Esophagus muscularis mucosa (tissue), 4 donors: ENCODE results near the gene RPRD2. TPM values are rescaled to one million over a fixed set of nuclear protein-coding genes. Genes with fewer than 3 reads are reported as not detected.

Experiments
- DNase-seq: peaks from one replicate; pipeline ENCODE4 v3.0.0-alpha.2; 2017; ENCODE audit errors: extremely low spot score
- H3K27ac ChIP-seq, 4 donors: fragments of 200-600 bp; sonication (generic); replicated peaks in 1 of 4; 1 replicate in 3 of 4; 2 replicates in 1 of 4; pipeline ENCODE4 v1.5.1; 2016 to 2019; ENCODE audit warnings: mild to moderate bottlenecking in 1 of 4
- H3K27me3 ChIP-seq, 4 donors: fragments of 200-600 bp; sonication (generic); one replicate each; pipeline versions ENCODE4 v1.5.1 to v1.6.0; 2016 to 2019
- H3K36me3 ChIP-seq, 4 donors: fragments of 200-600 bp; sonication (generic); one replicate each; pipeline ENCODE4 v1.5.1; 2016 to 2019
- H3K4me1 ChIP-seq, 4 donors: fragments of 200-600 bp; sonication (generic); one replicate each; pipeline ENCODE4 v1.5.1; 2016 to 2019
- H3K4me3 ChIP-seq, 4 donors: fragments of 200-600 bp; sonication (generic); 1 replicate in 2 of 4; 2 replicates in 2 of 4; pipeline ENCODE4 v1.5.1; 2016 to 2019; ENCODE audit warnings: mild to moderate bottlenecking in 4 of 4, moderate library complexity in 1 of 4
- H3K9me3 ChIP-seq, 4 donors: fragments of 200-600 bp; sonication (generic); 1 replicate in 3 of 4; 2 replicates in 1 of 4; pipeline ENCODE4 v1.5.1; 2016 to 2019
- EP300 ChIP-seq: sonication (generic); formaldehyde crosslinking; IDR thresholded peaks from one replicate; pipeline ENCODE4 v1.6.1; 2017; ENCODE audit warnings: antibody characterized with exemption
- POLR2A ChIP-seq: fragments of 450-650 bp; IDR thresholded peaks from one replicate; pipeline ENCODE4 v1.6.1; 2017; ENCODE audit warnings: antibody characterized with exemption, moderate library complexity, mild to moderate bottlenecking, low read depth
- POLR2AphosphoS5 ChIP-seq, 2 donors: sonication (generic); formaldehyde crosslinking; IDR thresholded peaks; one replicate each; pipeline ENCODE4 v1.6.1; 2017; ENCODE audit warnings: antibody characterized with exemption in 2 of 2
- WGBS: methylation state at CpG from one replicate; pipeline ENCODE4 v1.1.5; 2018; 5-methylcytosine and 5-hydroxymethylcytosine counted together
- intact Hi-C: fragments of 100-400 bp; cut with DNase I; formaldehyde crosslinking; loops from one replicate; pipeline ENCODE4 v1.15.1; 2023
- total RNA-seq, 4 donors: library from RNA; depleted of rRNA; stranded (reverse); fragments of >200 nt; gene quantifications; one replicate each; pipeline versions ENCODE4 v1.1.0 to v1.2.1, GENCODE V29; 2016
- TF ChIP-seq, protein P1 (sequence below), 3 experiments: fragments of 200-600 bp in 2 of 3; fragments of 450-650 bp in 1 of 3; sonication (generic) in 2 of 3; IDR thresholded peaks; one replicate each; pipeline ENCODE4 v1.5.1; 2017 to 2019; ENCODE audit warnings: antibody characterized with exemption in 3 of 3, mild to moderate bottlenecking in 2 of 3, moderate library complexity in 1 of 3

The RPRD2 gene
- total RNA-seq, 4 donors from 2014 or later = 20.0 to 27.9 (median 24.8) TPM

DNA sequence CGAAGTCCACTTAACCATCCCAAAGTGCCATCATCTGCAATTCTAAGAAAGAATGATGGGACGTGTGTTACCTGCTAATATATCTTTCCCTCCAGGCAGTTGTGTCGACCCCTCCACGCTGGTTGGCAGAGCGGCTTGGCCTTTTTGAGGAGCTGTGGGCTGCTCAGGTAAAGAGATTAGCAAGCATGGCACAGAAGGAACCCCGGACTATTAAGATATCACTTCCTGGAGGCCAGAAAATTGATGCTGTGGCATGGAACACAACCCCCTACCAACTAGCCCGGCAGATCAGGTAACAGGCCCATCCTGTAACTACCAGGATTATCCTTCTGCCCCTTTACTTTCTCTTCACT lies 123.8 kb downstream of the RPRD2 start:
- Histone ChIP-seq H3K27ac (peak overlapping the region; percentile 72 to 78 (median 76)), H3K4me3 (peak overlapping the region; percentile 64 to 93 (median 72)), H3K36me3 (peaks cover 8 to 41% (median 32%) of the 10 kb centered on the region in 4 donors), H3K27me3 (no peaks in the 10 kb centered on the region), H3K4me1 (peaks cover 9 to 18% (median 12%) of the 10 kb centered on the region in 4 donors), H3K9me3 (no peaks in the 10 kb centered on the region)
- under 1% methylated on average over 7 of the region's 7 CpGs for WGBS
- TF ChIP-seq POLR2A = no peak
- TF ChIP-seq POLR2AphosphoS5 (IDR thresholded peaks at IDR 0.05) = no peak
- no peak for TF ChIP-seq EP300
- TF ChIP-seq, protein P1, sequence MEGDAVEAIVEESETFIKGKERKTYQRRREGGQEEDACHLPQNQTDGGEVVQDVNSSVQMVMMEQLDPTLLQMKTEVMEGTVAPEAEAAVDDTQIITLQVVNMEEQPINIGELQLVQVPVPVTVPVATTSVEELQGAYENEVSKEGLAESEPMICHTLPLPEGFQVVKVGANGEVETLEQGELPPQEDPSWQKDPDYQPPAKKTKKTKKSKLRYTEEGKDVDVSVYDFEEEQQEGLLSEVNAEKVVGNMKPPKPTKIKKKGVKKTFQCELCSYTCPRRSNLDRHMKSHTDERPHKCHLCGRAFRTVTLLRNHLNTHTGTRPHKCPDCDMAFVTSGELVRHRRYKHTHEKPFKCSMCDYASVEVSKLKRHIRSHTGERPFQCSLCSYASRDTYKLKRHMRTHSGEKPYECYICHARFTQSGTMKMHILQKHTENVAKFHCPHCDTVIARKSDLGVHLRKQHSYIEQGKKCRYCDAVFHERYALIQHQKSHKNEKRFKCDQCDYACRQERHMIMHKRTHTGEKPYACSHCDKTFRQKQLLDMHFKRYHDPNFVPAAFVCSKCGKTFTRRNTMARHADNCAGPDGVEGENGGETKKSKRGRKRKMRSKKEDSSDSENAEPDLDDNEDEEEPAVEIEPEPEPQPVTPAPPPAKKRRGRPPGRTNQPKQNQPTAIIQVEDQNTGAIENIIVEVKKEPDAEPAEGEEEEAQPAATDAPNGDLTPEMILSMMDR (IDR thresholded peaks at IDR 0.05) = no peak
- intact Hi-C loops = no loop called here
- no peak for DNase-seq

DNA sequence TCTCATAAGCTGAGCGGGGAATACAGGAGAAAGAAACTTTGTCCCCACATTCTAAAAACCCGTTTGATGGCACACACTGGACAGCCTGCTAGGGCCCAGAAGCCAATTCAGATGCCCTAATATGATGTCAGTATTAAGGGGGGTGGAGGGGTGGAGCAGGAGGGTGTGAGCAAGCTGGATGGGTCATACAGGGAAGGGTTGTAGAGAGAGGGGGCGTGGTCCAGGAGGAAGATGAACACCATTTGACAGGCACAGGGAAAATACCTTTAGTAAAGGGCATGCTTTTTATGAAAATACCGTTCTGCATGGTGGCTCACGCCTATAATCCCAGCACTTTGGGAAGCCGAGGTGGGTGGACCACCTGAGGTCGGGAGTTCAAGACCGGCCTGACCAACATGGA lies 129.2 kb downstream of the RPRD2 start:
- no peak for DNase-seq
- peaks cover 24 to 90% (median 78%) of the 10 kb centered on the region in 4 donors for H3K36me3 ChIP-seq
- 96% methylated on average over 8 of the region's 8 CpGs for WGBS
- peaks cover 3 to 6% (median 5%) of the 10 kb centered on the region in 4 donors for H3K4me1 ChIP-seq
- intact Hi-C loops = no loop called here
- no peaks in the 10 kb centered on the region for H3K27me3 ChIP-seq
- H3K4me3 ChIP-seq = no peak overlapping the region
- no peaks in the 10 kb centered on the region for H3K9me3 ChIP-seq
- no peak for TF ChIP-seq POLR2A
- TF ChIP-seq POLR2AphosphoS5 (IDR thresholded peaks at IDR 0.05) = no peak
- TF ChIP-seq, protein P1 (IDR thresholded peaks at IDR 0.05) = no peak
- no peak for TF ChIP-seq EP300
- no peak overlapping the region for H3K27ac ChIP-seq

DNA sequence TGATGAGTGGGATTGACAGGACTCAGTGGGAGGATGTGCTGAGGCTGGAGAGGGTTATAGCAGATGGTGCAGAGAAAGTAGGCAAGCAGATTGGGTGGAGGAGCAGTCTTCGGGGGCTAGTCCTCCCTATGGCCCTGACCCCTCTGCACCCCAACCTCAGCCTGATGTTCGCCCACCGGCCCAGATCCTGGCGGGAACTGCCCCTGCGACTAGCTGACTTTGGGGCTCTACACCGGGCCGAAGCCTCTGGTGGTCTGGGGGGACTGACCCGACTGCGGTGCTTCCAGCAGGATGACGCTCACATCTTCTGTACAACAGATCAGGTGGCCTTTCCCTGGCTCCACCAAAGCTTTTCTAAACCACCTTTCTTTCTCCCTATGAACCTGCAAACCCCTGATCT lies 134.4 kb downstream of the RPRD2 start:
- 97% methylated on average over 10 of the region's 10 CpGs for WGBS
- TF ChIP-seq EP300 (no peak), POLR2A (no peak), POLR2AphosphoS5 (IDR thresholded peaks at IDR 0.05) (no peak)
- TF ChIP-seq, protein P1 (IDR thresholded peaks at IDR 0.05) = no peak
- Histone ChIP-seq H3K4me1 (no peaks in the 10 kb centered on the region), H3K27ac (no peak overlapping the region), H3K4me3 (no peak overlapping the region), H3K9me3 (no peaks in the 10 kb centered on the region), H3K27me3 (no peaks in the 10 kb centered on the region), H3K36me3 (peaks cover 24 to 97% (median 73%) of the 10 kb centered on the region in 4 donors)
- intact Hi-C loops = no loop called here
- DNase-seq = no peak

DNA sequence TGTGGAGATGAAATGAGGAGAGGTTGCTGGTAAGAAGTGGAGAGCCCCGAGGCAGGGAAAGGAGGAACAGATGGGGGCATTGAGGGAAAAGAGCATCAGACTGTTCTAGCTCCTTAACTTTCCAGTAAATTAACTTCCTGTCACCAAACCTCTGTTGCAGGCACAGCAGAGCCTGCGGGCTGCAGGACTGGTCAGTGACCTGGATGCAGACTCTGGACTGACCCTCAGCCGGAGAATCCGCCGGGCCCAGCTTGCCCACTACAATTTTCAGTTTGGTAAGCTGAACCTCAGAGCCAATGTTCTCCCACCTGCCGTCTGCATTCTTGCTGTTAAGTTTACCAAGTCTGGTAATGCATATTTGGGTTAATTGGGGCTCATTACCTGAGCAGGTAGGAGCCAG lies 141.5 kb downstream of the RPRD2 start:
- DNase-seq = no peak
- Histone ChIP-seq H3K9me3 (no peaks in the 10 kb centered on the region), H3K4me3 (no peak overlapping the region), H3K27me3 (no peaks in the 10 kb centered on the region), H3K36me3 (peaks cover 17 to 64% (median 51%) of the 10 kb centered on the region in 4 donors), H3K4me1 (peaks cover 4 to 25% (median 22%) of the 10 kb centered on the region in 4 donors), H3K27ac (no peak overlapping the region)
- WGBS = 86% methylated on average over 6 of the region's 6 CpGs
- TF ChIP-seq POLR2AphosphoS5 (IDR thresholded peaks at IDR 0.05) = no peak
- no peak for TF ChIP-seq EP300
- TF ChIP-seq POLR2A = no peak
- TF ChIP-seq, protein P1 (IDR thresholded peaks at IDR 0.05) = no peak
- intact Hi-C loops = no loop called here
